Stimulated activated CD8-positive, alpha-beta memory T cell treated with anti-CD3 and anti-CD28 coated beads, Interleukin-15, amount 100 ng/mL, for 48 hours (primary cell): Measurements from ENCODE around the gene GULP1.
"Not testable (repeated sequence)": the region's sequence is repeated elsewhere in the genome, so short reads cannot be mapped to it uniquely, and the experiment has no call there.

Source experiments
- DNase-seq, 2 donors: peaks; one replicate each; pipeline ENCODE4 v3.0.0-alpha.2; 2020; ENCODE audit warnings: low read depth in 2 of 2

Gene GULP1

DNA sequence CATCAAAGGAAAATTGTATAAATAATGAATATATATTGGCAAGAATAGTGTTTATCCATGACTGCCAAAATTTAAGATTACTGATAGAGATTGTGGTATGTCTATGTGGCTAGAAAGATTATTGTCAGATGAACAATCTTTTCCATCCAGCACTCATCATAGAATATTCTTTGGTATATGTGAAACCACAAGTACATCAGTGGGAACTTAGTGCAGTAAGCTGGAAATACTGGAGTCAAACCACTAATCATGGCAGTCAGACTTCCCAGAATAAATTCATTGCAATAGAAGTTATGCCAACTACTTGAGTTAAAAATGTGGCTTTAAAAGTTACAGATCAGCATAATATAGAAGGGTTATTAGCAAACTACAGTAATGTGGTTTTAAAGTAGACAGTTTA lies 310.3 kb downstream of the GULP1 start:
- no peak for DNase-seq

GRCh38 chr2:188604579-188604978 lies 312.9 kb downstream of the GULP1 start:
- DNase-seq: no peak

GRCh38 chr2:188605609-188606584 lies 314.2 kb downstream of the GULP1 start:
- DNase-seq: not testable (repeated sequence)

GRCh38 chr2:188606596-188606995 lies 314.9 kb downstream of the GULP1 start:
- not testable (repeated sequence) for DNase-seq

DNA sequence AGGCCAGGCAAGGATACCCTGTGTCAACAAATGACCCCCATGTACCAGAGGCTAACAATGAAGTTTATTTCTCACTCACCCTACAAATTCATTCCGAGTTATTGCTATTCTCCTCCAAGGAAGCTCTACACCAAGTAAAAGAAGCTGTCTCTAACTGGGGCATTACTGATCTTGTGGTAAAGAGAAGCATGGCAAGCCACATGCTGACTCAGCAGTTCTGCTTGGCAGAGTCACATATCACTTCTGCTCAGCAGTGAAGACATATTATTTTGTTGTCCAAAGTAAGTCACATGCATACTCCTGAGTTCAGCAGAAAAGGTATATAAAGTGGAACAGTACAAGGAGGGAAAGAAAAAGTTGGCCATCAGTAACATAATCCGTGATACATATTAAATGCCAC lies 315.8 kb downstream of the GULP1 start:
- no peak for DNase-seq

GRCh38 chr2:188609321-188610049 lies 317.8 kb downstream of the GULP1 start:
- DNase-seq: no peak

- no peak for DNase-seq
Observed at GRCh38 chr2:188610050-188610444, 318.4 kb downstream of the GULP1 start.

DNA sequence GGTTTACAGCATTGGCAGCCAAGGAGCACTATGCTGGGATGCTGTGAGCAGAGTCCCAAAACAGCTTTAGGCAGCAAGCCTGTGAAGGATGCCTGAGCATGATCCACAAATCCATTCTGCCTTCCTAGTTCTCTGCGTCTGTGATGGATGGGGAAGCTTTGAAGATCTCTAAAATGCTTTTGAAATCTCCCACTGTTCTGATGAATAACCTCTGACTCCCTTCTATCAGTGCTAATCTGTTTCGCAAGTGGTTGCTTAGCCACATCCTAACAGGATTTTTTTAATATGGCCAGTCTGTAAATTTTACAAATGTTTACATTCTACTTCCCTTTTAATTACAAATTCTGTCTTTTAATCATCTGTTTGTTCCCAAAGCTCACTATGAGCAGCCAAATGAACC lies 319.2 kb downstream of the GULP1 start:
- DNase-seq: no peak

GRCh38 chr2:188619146-188619545 lies 327.5 kb downstream of the GULP1 start:
- DNase-seq: no peak

DNA sequence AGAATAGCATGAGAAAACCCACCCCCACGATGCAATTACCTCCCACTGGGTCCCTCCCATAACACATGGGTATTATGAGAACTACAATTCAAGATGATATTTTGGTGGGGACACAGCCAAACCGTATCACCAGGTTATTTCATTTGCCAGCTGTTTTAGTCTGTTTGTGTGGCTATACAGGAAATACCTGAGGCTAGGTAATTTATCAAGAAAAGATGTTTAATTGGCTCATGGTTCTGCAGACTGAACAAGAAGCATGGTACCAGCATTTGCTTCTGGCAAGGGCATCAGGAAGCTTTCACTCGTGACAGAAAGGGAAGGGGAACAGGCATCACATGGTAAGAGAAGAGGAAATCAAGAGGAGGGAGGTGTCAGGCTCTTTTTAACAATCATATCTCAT lies 329.2 kb downstream of the GULP1 start:
- no peak for DNase-seq

GRCh38 chr2:188622601-188623260 lies 331.1 kb downstream of the GULP1 start:
- DNase-seq: no peak

GRCh38 chr2:188623995-188624643 lies 332.4 kb downstream of the GULP1 start:
- DNase-seq: no peak

DNA sequence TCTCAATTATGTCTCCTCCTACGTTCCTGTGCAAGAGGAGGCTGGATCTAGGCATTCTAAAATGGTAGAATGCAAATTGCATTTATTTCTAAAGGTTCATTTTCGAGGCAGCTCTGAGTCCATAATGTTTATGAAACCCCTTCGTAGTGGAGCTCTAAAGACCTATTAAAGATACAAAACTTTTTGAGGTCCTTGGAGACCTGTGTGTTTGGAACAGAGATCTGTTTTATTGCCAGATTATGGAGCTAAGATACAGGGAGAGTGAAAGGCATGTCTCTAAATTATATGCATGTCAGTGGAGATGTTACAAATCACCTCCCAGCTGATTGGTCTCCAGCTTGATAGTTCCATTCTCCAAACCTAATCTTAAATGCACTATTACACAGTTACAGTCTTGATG lies 335.8 kb downstream of the GULP1 start:
- no peak for DNase-seq

GRCh38 chr2:188628989-188629752 lies 337.5 kb downstream of the GULP1 start:
- no peak for DNase-seq

DNA sequence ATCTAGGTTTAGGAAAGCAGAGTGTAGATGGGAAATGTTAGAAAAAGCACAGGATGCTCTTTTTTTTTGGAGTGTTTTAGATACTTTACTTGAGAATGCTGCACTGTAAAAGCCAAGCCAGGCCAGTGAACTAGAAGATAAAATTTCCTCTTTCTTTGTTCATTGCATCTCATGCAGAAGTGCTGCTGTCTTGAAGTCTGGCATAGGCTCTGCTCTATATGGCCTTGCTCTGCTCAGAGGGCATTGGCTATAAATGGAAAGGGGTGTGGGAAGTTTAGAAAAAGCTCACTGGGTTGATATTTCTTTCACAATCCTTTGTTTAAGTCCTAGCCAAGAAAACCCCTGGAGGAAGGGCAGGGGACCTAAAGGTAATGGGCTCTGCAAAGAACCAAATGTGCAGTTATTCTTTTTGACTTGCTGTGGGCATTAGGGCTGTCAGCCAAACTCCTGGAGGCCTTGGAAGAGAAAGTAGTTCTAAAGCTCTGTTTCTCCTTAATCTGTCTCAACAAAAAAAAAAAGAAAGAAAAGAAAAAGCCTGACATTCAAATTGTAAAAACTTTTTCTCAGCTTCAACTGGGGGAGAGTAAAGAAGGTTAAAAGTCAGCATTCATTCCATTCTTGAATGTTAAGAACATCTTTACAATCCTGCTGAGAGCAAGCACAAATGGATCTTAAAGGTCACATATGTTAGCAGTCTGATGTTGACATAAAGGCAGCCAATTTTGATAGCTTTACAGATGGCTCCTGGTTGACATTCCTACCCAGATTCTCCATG lies 338.3 kb downstream of the GULP1 start:
- no peak for DNase-seq

DNA sequence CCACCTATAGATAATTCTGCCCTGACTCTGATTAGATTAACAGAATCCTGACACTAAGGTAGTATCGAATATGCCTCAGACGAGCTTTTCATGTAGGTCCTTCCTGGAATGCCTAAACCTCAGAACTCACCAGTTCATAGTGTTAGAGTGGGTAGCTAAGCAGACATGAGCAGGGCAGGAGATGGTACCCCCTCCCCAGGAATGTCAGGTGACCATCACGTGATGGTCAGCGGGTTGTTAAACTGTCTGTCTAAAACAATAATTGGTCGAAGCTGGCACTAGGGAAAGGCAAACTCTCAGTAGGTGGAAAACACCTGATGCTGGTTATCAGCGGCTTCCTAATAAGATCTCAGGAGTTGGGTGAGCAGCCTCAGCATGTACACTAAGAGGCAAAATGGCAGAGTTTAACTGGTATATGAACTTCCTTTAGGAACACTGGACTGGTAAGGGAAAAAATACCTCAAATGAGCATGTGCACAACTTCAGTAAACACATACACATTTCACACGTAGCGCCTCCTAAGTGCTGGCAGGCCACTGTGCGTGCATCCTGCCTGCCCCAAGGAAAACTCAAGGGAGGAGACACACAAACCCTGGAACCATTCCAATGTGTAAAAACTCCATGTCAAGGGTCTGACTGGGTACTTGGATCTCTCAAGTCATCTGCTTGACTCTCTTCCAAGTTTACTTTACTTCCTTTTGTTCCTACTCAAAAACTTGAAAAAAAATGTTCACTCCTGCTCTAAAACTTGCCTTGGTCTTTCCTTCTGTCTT lies 339.5 kb downstream of the GULP1 start:
- no peak for DNase-seq

DNA sequence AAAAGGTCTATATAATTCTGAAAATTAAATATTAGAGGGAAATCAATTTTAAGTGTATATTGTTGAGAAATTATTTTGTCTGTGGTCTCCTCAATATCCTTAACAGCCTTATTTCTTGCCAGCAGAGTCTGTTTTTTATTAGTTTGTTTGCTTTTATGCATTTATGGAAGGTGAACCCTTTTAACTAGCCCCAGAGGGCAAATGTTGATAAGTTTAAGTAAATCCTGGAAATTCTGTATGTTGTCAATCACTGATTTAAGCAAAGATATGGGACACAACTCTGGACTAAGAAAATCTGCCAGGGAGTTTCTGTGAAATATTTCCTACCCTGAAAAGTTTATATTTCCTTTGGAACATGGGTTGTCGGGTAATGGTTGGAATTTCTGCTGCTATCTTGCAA lies 343.0 kb downstream of the GULP1 start:
- no peak for DNase-seq
